ENCODE data around the gene SLC12A1. TPM values are rescaled to one million over a fixed set of nuclear protein-coding genes. Genes with fewer than 3 reads are reported as not detected.

The SLC12A1 gene
- total and polyA plus RNA-seq, 2 experiments from 2014 or later = 0.57 to 0.59 TPM

- TF ChIP-seq EZH2phosphoT487 (IDR thresholded peaks at IDR 0.05; ENCODE audit: unreplicated experiment) = no peak
- no peak for TF ChIP-seq EZH2 (IDR thresholded peaks at IDR 0.05; ENCODE audit: low read depth, unreplicated experiment)
Measured at GRCh38 chr15:48292458-48292857, 86.4 kb downstream of the SLC12A1 start (continued).

GRCh38 chr15:48297668-48298067 is 91.6 kb downstream of the SLC12A1 start:
- H3K36me3 Mint-ChIP-seq (ENCODE audit: low read depth) = peaks cover 2% of the 10 kb centered on the region; the same call in 2 of the 3 replicates
- Histone ChIP-seq H3K4me2 (peak overlapping the region; percentile 3; the same call in 1 of the 2 replicates), H3K27me3 (ENCODE audit: insufficient read depth) (no peaks in the 10 kb centered on the region), H3K4me3 (no peak overlapping the region), H3K36me3 (ENCODE audit: insufficient read depth) (no peaks in the 10 kb centered on the region), H3K27ac (ENCODE audit: low read depth) (no peak overlapping the region), H3F3A (replicated peaks; ENCODE audit: low read depth) (no peaks in the 10 kb centered on the region), H3K4me1 (ENCODE audit: insufficient read depth) (peaks cover 33% of the 10 kb centered on the region), H3K79me2 (replicated peaks; ENCODE audit: insufficient read depth) (no peaks in the 10 kb centered on the region), H2AFZ (no peak overlapping the region), H3K9me2 (ENCODE audit: insufficient read depth) (no peaks in the 10 kb centered on the region; the same call in 1 of the 2 replicates), H4K20me1 (replicated peaks; ENCODE audit: insufficient read depth) (no peaks in the 10 kb centered on the region)
- ATAC-seq (peak; percentile 52), DNase-seq (ENCODE audit: low spot score) (peak; percentile 37)
- no peak overlapping the region for H3K4me3 Mint-ChIP-seq
- H3K27ac Mint-ChIP-seq = peak overlapping the region; percentile 51; the same call in 1 of the 2 replicates
- no peaks in the 10 kb centered on the region; the same call in 2 of the 3 replicates for H3K9me3 Mint-ChIP-seq
- H3K4me1 Mint-ChIP-seq = peaks cover 38% of the 10 kb centered on the region
- TF ChIP-seq ZNF331 (CRISPR knock-in tag; IDR thresholded peaks at IDR 0.05; ENCODE audit: low read depth) (no peak), CTCF (conservative IDR thresholded peaks at IDR 0.05; ENCODE audit: low read depth in 2 of 2) (peak in 1 of 2 experiments; percentile 15; a peak in 1 of 4 replicates), CREB1 (CRISPR knock-in tag; IDR thresholded peaks at IDR 0.05; ENCODE audit: low read depth) (no peak), ZNF462 (CRISPR knock-in tag; IDR thresholded peaks at IDR 0.05) (0 out of 2 replicates have a peak, but pooled peaks have one; percentile 42), ETS1 (IDR thresholded peaks at IDR 0.05) (no peak), ZNF114 (CRISPR knock-in tag; IDR thresholded peaks at IDR 0.05) (no peak)
- no peaks in the 10 kb centered on the region for H3K27me3 Mint-ChIP-seq (ENCODE audit: insufficient read depth, low read depth, poor library complexity)

Measured in GM23338 (cell line).